Small intestine (tissue), 7 donors: Measurements from ENCODE around the gene PCDHGB6. TPM values are rescaled to one million over a fixed set of nuclear protein-coding genes. Genes with fewer than 3 reads are reported as not detected.
"Not testable (repeated sequence)": the region's sequence is repeated elsewhere in the genome, so short reads cannot be mapped to it uniquely, and the experiment has no call there.

Experiments used
- DNase-seq, 2 donors: peaks; one replicate each; pipeline versions ENCODE4 v3.0.0 to v3.0.0-alpha.2; 2013
- FAIRE-seq: peaks from 2 replicates; lab custom pipeline; 2012; peaks lifted over from hg19 to GRCh38; lab: Jason Lieb, UNC
- H3K27ac ChIP-seq, 3 donors: one replicate each; pipeline ENCODE4 v1.5.1; 2013; ENCODE audit warnings: low read length in 2 of 3, mild to moderate bottlenecking in 2 of 3, control low read depth in 1 of 3, inconsistent platforms in 1 of 3, low read depth in 1 of 3, moderate library complexity in 1 of 3
- H3K27me3 ChIP-seq, 3 donors: one replicate each; pipeline ENCODE4 v1.6.1; 2013; ENCODE audit warnings: low read length in 3 of 3, inconsistent platforms in 1 of 3; ENCODE audit not compliant: control insufficient read depth in 3 of 3, insufficient read depth in 3 of 3
- H3K36me3 ChIP-seq, 3 donors: one replicate each; pipeline ENCODE4 v1.6.1; 2013; ENCODE audit warnings: low read length in 3 of 3, inconsistent platforms in 1 of 3, low read depth in 1 of 3, mild to moderate bottlenecking in 1 of 3, moderate library complexity in 1 of 3; ENCODE audit not compliant: control insufficient read depth in 3 of 3, insufficient read depth in 2 of 3
- H3K4me1 ChIP-seq, 3 donors: one replicate each; pipeline ENCODE4 v1.6.1; 2013; ENCODE audit warnings: low read length in 2 of 3, inconsistent platforms in 1 of 3, low read depth in 1 of 3, mild to moderate bottlenecking in 1 of 3, moderate library complexity in 1 of 3; ENCODE audit not compliant: control insufficient read depth in 3 of 3, insufficient read depth in 2 of 3
- H3K4me3 ChIP-seq, 3 donors: one replicate each; pipeline ENCODE4 v1.5.1; 2013; ENCODE audit warnings: low read length in 3 of 3, control low read depth in 1 of 3, inconsistent platforms in 1 of 3, low read depth in 1 of 3, mild to moderate bottlenecking in 1 of 3, moderate library complexity in 1 of 3
- H3K9me3 ChIP-seq, 2 donors: one replicate each; pipeline ENCODE4 v1.6.1; 2013; ENCODE audit warnings: low read depth in 1 of 2, low read length in 1 of 2; ENCODE audit not compliant: control insufficient read depth in 2 of 2, insufficient read depth in 1 of 2
- WGBS, 3 donors: extraction: QIAGEN DNeasy Blood & Tissue Kit; methylation state at CpG; one replicate each; pipeline ENCODE4 v1.1.7; 2013; 5-methylcytosine and 5-hydroxymethylcytosine counted together
- polyA plus RNA-seq, 4 donors: library from polyadenylated mRNA; stranded (reverse) in 3 of 4; unstranded in 1 of 4; fragments of 200-250 nt in 3 of 4; fragments of 120-200 nt in 1 of 4; gene quantifications; one replicate each; pipeline versions ENCODE4 v1.2.1 to v1.2.3, GENCODE V29; 2013
- donor health status: healthy with polysubstance abuse.
- donor health status: control.
- donor health status: control.
- donor health status: Bipolar disorder and iron deficiency.
- donor health status: healthy.

The PCDHGB6 gene
- polyA plus RNA-seq, 4 donors: 1.3 to 1.4 TPM; not detected in 2

DNA sequence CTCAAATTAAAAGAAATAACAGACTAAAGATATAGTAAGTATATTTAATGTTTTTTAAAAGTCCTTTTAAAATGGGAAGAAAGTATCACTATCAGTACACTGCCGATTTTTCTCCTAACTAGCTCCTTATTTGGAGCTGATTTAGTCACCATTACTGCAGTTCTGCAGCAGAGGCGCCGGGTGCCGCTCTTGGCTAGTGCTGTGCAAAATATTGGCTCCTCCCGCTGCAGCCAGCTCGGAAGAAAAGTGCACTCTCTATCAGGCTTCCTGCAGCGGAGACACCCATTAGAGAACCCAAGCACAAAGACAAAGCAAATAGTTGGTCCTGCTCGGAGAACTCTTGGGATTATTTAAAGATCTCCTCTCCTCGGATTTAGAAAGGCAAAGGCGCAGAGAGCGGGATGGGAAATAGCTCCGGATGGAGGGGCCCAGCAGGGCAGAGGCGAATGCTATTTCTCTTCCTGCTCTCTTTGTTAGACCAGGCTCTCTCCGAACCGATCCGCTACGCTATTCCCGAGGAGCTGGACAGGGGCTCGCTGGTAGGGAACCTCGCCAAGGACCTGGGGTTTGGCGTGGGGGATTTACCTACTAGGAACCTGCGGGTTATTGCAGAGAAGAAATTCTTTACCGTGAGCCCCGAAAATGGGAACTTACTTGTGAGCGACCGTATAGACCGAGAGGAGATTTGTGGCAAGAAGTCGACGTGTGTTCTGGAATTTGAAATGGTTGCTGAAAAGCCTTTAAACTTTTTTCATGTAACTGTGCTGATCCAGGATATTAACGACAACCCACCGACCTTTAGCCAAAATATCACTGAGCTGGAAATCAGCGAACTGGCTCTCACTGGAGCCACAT, 37.6 kb upstream of the PCDHGB6 start, which contains the start of gene PCDHGB3:
Gene PCDHGB3, plus strand, starts transcription at position 249 of the 855 bp plus-strand sequence. Its CDS starts 153 bp downstream, at position 402.
- Histone ChIP-seq H3K36me3 (no peaks in the 10 kb centered on the region), H3K9me3 (peaks cover 2 to 63% of the 10 kb centered on the region in 2 donors), H3K4me1 (no peaks in the 10 kb centered on the region), H3K27me3 (peaks cover 0 to 34% (median 30%) of the 10 kb centered on the region in 3 donors), H3K27ac (no peak within 1 kb of the TSS), H3K4me3 (no peak within 1 kb of the TSS)
- DNase-seq (peak in 1 of 2 donors; percentile 18), FAIRE-seq (no peak)
- 19 to 28% (median 28%) methylated on average over 32 of the region's 32 CpGs for WGBS, 3 donors

DNA sequence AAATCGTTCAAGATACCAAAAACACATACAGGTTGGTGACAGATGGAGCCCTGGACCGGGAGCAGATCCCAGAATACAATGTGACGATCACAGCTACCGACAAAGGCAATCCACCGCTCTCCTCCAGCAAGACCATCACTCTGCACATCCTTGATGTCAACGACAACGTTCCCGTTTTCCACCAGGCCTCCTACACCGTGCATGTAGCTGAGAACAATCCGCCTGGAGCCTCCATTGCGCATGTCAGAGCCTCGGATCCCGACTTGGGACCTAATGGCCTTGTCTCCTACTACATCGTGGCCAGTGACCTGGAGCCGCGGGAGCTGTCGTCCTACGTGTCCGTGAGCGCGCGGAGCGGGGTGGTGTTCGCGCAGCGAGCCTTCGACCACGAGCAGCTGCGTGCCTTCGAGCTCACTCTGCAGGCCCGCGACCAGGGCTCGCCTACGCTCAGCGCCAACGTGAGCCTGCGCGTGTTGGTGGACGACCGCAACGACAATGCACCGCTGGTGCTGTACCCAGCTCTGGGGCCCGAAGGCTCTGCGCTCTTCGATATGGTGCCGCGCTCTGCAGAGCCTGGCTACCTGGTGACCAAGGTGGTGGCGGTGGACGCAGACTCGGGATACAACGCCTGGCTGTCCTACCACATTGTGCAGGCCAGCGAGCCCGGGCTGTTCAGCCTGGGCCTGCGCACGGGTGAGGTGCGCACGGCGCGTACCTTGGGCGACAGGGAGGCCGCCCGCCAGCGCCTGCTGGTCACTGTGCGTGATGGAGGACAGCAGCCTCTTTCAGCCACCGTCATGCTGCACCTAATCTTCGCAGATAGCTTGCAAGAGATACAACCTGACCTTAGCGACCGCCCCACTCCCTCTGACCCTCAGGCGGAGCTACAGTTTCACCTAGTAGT, 36.0 kb upstream of the PCDHGB6 start:
- DNase-seq (no peak), FAIRE-seq (no peak)
- WGBS, 3 donors: 40 to 61% (median 58%) methylated on average over 69 of the region's 69 CpGs
- Histone ChIP-seq H3K4me1 (no peaks in the 10 kb centered on the region), H3K27me3 (peaks cover 0 to 23% (median 21%) of the 10 kb centered on the region in 3 donors), H3K4me3 (no peak overlapping the region), H3K9me3 (peaks cover 0 to 60% of the 10 kb centered on the region in 2 donors), H3K27ac (no peak overlapping the region), H3K36me3 (no peaks in the 10 kb centered on the region)

DNA sequence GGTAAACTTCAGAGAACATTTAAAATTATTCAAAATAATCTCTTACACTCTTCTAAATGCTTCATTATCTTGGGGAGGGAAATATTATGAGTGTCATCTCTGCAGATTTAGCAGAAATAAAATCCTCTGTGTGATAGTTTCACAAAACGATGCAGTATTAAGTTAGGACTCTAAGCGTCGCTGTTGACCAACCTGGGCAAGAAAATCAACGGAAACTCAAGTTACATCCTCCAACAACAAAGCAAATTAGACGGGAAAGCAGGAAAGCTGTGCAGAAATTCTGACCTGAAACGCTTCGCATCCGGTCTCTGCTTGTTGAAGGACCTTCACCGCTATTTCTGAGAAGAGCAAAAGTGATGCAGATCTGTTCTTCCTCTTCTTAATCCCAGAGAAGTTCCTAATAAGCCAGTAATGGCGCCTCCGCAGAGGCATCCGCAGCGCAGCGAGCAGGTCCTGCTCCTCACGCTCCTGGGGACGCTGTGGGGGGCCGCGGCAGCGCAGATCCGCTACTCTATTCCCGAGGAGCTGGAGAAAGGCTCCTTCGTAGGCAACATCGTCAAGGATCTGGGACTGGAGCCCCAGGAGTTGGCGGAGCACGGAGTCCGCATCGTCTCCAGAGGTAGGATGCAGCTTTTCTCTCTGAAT, 34.0 kb upstream of the PCDHGB6 start, which contains the start of gene PCDHGA6:
Gene PCDHGA6, plus strand, starts transcription at position 219 of the 645 bp plus-strand sequence. Its CDS starts 193 bp downstream, at position 412.
- H3K27me3 ChIP-seq: peaks cover 0 to 23% (median 21%) of the 10 kb centered on the region in 3 donors
- DNase-seq (no peak), FAIRE-seq (no peak)
- no peaks in the 10 kb centered on the region for H3K4me1 ChIP-seq
- WGBS, 3 donors: 20 to 39% (median 37%) methylated on average over 27 of the region's 27 CpGs
- no peaks in the 10 kb centered on the region for H3K36me3 ChIP-seq
- peak within 1 kb of the TSS in 1 of 3 donors; percentile 15 for H3K4me3 ChIP-seq
- no peak within 1 kb of the TSS for H3K27ac ChIP-seq
- peaks cover 0 to 64% of the 10 kb centered on the region in 2 donors for H3K9me3 ChIP-seq

DNA sequence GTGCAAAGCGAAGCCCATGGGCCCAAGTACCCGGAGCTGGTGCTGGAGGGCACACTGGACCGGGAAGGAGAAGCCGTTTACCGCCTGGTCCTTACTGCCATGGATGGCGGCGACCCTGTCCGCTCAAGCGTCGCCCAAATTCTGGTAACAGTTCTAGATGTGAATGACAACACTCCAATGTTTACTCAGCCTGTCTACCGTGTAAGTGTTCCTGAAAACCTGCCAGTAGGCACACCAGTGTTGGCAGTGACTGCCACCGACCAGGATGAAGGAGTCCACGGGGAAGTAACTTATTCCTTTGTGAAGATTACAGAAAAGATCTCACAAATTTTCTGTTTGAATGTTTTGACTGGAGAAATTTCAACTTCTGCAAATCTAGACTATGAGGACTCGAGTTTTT, 33.2 kb upstream of the PCDHGB6 start:
- WGBS, 3 donors: 65 to 68% (median 67%) methylated on average over 14 of the region's 14 CpGs
- no peak for DNase-seq
- H3K27ac ChIP-seq: no peak overlapping the region
- peaks cover 0 to 61% of the 10 kb centered on the region in 2 donors for H3K9me3 ChIP-seq
- H3K36me3 ChIP-seq: no peaks in the 10 kb centered on the region
- H3K27me3 ChIP-seq: peaks cover 0 to 23% (median 21%) of the 10 kb centered on the region in 3 donors
- H3K4me1 ChIP-seq: no peaks in the 10 kb centered on the region
- no peak for FAIRE-seq
- no peak overlapping the region for H3K4me3 ChIP-seq

DNA sequence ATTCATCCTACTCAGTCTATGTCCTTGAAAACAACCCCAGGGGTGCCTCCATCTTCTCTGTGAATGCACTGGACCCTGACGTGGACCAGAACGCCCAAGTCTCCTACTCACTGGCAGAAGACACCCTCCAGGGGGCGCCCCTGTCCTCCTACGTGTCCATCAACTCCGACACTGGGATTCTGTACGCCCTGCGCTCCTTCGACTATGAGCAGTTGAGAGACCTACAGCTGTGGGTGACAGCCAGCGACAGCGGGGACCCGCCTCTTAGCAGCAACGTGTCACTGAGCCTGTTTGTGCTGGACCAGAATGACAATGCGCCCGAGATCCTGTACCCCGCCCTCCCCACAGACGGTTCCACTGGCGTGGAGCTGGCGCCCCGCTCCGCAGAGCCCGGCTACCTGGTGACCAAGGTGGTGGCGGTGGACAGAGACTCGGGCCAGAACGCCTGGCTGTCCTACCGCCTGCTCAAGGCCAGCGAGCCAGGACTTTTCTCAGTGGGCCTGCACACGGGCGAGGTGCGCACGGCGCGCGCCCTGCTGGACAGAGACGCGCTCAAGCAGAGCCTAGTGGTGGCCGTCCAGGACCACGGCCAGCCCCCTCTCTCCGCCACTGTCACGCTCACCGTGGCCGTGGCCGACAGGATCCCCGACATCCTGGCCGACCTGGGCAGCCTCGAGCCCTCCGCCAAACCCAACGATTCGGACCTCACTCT, 32.2 kb upstream of the PCDHGB6 start:
- not testable (repeated sequence) for H3K4me3 ChIP-seq, FAIRE-seq, DNase-seq

DNA sequence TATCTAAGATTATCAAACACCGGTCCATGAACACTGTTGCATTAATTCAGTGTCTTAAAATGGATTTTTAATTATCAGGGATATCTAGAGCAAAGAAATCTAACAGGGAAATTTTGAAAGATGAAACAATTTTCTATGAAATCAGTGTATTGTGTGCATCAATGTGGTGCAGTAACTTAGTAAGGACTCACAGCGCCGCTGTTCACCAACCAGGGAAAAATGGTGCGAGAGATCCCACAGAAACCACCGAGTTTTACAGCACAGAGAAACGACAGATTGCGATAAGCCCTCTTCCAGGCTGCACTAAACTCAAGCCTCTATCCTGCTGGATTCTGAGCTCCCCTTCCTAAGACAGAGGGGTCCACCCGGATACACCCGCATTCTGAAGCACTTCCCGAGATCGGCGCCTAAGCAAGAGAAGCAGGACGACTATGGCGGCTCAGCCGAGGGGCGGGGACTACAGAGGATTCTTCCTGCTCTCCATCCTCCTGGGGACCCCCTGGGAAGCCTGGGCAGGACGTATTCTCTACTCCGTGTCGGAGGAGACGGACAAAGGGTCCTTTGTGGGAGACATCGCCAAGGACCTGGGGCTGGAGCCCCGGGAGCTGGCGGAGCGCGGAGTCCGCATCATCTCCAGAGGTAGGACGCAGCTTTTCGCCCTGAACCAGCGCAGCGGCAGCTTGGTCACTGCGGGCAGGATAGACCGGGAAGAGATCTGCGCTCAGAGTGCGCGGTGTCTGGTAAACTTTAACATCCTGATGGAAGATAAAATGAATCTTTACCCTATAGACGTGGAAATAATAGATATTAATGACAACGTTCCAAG, 25.1 kb upstream of the PCDHGB6 start, which contains the start of gene PCDHGA7:
Gene PCDHGA7, plus strand, starts transcription at position 274 of the 826 bp plus-strand sequence. Its CDS starts 158 bp downstream, at position 432.
- Histone ChIP-seq H3K27ac (no peak within 1 kb of the TSS), H3K4me3 (no peak within 1 kb of the TSS), H3K27me3 (peaks cover 0 to 26% (median 10%) of the 10 kb centered on the region in 3 donors), H3K9me3 (peaks cover 0 to 43% of the 10 kb centered on the region in 2 donors), H3K36me3 (no peaks in the 10 kb centered on the region), H3K4me1 (no peaks in the 10 kb centered on the region)
- DNase-seq: peak in 1 of 2 donors; percentile 14
- 19 to 37% (median 26%) methylated on average over 37 of the region's 37 CpGs for WGBS, 3 donors
- no peak for FAIRE-seq

More for the DNA sequence above, 32.2 kb upstream of the PCDHGB6 start:
- not testable (repeated sequence) for H3K27ac ChIP-seq, H3K4me1 ChIP-seq, H3K36me3 ChIP-seq
- 53 to 63% (median 60%) methylated on average over 29 to 43 of the region's 48 CpGs for WGBS, 3 donors
- peaks cover 0 to 54% of the 10 kb centered on the region in 2 donors for H3K9me3 ChIP-seq
- H3K27me3 ChIP-seq: peaks cover 0 to 22% (median 20%) of the 10 kb centered on the region in 3 donors

DNA sequence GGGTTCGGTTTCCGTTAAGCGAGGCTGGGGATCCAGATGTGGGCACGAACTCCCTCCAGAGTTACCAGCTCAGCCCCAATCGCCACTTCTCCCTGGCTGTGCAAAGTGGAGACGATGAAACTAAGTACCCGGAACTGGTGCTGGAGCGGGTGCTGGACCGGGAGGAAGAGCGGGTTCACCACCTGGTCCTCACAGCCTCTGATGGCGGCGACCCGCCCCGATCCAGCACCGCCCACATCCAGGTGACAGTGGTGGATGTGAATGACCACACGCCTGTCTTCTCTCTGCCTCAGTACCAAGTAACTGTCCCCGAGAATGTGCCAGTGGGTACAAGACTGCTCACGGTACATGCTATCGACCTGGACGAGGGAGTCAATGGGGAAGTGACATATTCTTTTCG, 24.5 kb upstream of the PCDHGB6 start:
- Histone ChIP-seq H3K4me3 (no peak overlapping the region), H3K27ac (no peak overlapping the region), H3K27me3 (peaks cover 0 to 28% (median 12%) of the 10 kb centered on the region in 3 donors), H3K9me3 (peaks cover 0 to 42% of the 10 kb centered on the region in 2 donors), H3K4me1 (no peaks in the 10 kb centered on the region), H3K36me3 (no peaks in the 10 kb centered on the region)
- 43 to 46% (median 44%) methylated on average over 21 of the region's 21 CpGs for WGBS, 3 donors
- FAIRE-seq: no peak
- no peak for DNase-seq
